NOMO-1 (cell line): Measurements from ENCODE around the gene DUSP9.

Source experiments
- DNase-seq, 2 experiments: peaks; one replicate each; lab custom pipeline; 2025; ENCODE audit not compliant: unreplicated experiment in 2 of 2; lab: John Stamatoyannopoulos, UW

DUSP9 gene

GRCh38 chrX:153621949-153622598 lies 24.9 kb upstream of the DUSP9 start:
- no peak for DNase-seq

GRCh38 chrX:153622661-153623309 lies 24.2 kb upstream of the DUSP9 start:
- DNase-seq, result no peak

GRCh38 chrX:153623310-153624029 lies 23.5 kb upstream of the DUSP9 start:
- DNase-seq, result no peak

DNA sequence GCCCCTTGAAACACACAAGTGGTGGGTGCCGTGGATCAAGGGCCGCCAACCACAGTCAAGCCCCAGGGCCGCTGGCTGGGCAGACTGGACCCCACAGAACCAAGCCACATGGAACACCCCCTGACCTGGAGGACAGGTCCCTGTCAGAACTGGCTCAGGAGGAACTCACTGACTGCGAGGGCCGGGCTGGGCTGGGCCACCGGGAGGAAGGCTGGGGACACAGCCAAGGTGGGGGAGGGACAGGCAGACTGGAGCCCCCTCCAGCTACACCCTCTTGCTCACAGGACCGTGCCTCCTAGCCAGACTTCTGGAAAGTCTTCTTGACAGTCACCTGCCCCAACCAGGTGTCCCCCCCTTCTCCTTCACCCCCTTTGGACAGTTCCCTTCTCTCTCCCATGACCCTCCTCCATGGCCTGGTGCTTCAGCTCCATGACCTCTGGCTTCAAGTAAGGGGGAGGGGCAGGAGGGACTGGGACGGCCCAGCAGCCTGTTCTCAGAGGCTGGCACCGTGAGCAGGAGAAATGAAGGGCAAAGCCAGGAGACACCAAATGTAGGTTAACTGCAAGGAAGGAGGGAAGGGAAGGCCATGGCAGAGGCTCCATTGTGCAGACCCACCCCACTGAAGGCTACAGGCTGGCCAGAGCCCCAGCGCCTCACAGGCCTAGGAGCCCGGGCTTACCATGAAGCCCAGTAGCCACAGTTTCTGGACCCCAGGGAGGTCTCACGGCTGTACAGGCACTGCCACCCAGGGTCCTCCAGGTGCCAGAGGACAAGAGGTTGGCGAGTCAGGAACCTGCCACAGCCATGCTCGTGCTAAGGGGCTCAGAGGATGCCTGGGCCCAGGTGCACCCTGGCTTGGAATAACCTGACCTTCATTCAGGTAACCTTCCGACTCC lies 22.6 kb upstream of the DUSP9 start:
- DNase-seq, result no peak

DNA sequence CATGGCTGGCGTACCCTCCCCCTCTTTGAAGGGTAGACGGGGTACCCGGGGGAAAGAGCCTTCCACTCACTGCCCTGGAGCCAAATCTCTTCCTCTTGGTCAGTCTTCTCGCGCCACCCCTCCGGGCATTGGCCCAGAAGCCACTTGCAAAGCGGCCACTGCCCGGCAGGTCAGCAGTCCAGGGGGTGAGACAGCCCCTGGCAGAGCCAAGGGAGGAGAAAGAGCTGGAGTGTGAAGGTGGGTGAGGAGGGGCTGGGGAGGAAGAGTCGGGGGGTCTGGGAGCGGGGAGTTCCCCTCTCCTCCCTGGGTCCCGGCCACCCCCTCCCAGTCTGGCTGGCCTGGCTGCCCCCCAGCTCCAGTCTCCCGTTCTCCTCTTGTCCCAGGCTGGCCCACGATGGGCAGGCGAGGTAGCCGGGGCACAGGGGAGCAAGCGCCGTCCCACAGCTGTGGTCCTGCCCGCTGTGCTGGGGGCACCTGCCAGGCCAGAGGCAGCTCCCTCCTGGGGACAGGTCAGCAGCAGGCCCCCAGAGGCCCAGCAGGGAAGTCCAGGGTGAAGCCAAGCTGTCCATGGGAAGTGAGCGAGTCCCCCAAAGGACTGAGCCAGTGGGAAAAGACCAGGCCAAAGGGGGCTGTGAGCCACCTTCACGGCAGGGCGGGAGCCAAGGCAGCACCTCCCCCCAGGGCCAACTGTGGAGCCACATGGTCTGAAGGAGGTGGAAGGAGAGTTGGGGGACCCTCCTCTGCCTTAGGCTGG lies 21.6 kb upstream of the DUSP9 start:
- DNase-seq, result no peak

GRCh38 chrX:153626025-153626633 lies 20.9 kb upstream of the DUSP9 start:
- no peak for DNase-seq

DNA sequence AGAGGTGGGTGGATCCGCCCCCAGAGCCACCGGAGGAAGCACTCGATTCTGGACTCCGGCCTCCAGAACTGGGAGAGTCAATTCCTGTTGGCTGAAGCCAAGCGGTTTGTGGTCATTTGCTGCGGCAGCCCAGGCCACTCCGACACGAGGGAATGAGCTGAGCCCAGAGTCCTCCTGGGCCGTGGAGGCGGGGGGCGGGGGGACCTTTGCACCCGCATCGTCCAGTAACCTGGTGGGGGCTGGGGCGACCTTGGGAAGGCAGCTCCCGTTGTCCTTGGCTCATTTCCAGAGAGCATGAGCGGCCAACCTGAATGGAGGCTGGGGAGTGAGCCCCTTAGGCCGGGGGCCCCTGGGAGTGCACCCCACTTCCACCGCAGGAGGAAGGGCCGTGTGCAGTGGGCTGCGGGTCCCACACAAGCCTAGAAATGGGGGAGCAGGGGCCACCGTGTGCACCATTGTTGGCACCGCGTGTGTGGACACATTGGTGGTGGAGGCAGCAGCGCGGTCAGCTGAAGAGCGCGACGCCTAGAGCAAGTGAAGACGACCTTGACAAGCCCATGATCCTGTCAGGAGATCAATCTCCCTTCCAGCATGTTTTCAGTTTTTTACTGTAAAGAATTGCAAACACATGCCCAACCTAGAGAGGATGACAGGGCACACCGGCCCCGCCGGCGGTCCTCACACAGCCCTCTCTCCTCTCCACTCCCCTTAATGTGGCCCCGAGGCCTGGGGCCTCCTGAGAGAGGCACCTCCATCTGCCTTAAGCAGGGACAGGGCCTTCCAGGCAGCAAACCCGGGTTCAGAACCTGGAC lies 19.9 kb upstream of the DUSP9 start:
- no peak for DNase-seq

- no peak for DNase-seq
Observed at GRCh38 chrX:153627675-153628111, 19.3 kb upstream of the DUSP9 start.

DNA sequence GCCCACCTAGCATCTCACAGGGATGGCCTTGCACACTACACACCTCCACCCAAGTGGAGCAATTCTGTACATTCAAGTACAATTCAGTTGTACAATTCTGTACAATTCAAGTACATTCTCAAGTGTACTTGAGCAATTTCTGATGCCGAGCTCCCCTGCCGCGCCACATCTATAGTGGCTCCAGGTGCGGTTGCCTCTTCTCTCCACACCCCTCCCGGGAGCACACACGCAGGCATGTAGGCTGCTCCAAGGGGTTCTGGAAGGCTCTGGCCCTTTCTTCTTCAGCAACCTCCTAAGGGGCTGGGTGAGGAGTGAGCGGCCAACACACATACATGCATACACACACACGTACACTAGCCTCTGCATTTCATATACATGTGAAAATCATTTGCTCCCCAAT lies 18.9 kb upstream of the DUSP9 start:
- DNase-seq, result no peak

DNA sequence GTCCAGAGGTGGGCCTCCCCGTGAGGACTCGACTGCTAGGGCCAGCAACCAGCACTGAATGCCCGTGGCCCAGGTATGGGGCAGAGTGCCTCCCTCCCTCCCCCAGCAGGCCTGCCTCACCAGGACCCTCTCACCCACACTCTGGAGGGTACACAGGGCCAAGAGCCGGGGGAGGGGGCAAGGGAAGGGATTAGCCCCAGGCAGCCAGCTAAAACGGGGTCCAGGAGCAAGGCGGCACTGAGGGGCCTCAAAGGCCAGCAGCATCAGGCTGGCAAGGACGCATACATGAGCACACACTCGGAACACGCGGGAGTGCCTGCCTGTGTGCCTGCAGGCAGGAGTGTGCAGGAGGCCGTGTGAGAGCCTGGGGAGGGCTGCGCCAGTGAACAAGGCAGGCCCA lies 18.3 kb upstream of the DUSP9 start:
- no peak for DNase-seq

DNA sequence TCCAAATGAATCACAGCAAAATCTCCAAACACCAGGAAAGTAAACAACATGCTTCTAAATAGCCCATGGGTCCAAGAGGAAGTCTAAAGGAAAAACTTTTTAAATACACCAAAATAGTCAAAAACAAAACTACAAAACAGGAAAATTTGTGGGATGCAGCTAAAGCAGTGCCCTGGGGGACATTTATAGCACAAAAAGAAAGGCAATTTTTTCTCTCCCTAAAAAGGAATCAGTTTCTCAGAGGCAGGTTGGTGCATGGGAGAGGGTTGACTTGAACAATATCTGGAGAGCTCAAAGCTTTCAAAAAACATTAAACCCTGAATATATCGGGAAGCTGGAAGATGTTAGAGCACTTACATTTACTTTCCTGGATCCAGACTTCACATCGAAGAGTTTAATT lies 15.7 kb upstream of the DUSP9 start:
- DNase-seq, result no peak

GRCh38 chrX:153631907-153632594 lies 15.0 kb upstream of the DUSP9 start:
- DNase-seq, result no peak

DNA sequence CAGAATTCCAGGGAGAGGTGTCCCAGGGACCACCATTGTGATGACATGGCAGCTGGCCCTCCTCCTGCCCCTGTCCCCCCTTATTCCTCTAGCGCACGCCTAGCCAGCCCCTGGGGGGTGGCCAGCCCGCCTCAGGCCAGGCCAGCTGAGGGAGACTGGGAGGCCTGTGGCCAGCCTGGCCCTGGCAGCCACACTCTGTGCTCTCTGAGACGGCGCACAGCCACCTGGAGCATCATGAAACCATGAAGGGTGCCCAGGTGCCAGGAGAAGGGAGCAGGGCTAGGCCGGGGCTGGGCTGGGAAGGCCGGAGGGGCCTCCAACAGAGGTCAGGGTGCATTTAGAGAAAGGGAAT lies 14.4 kb upstream of the DUSP9 start:
- no peak for DNase-seq

DNA sequence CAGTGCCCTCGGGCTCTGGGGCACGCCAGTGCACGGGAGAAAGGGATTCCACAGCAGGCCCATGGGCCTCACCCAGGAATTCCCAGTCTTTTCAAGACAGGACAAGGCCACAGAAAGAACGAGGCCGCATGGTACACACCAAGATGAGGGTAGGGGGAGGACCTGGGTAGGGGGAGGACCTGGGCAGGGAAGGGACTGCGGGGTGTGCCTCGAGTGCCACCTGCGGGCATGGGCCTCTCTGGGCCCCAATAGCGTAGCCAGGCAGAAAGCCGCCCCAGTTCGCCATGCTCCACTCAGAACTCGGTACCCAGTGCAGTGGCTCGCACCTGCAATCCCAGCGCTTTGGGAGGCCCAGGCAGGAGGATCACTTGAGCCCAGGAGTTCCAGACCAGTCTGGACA lies 14.0 kb upstream of the DUSP9 start:
- DNase-seq, result no peak

- no peak for DNase-seq
Observed at GRCh38 chrX:153633607-153634180, 13.3 kb upstream of the DUSP9 start.

- no peak for DNase-seq
Observed at GRCh38 chrX:153634236-153634635, 12.8 kb upstream of the DUSP9 start.

DNA sequence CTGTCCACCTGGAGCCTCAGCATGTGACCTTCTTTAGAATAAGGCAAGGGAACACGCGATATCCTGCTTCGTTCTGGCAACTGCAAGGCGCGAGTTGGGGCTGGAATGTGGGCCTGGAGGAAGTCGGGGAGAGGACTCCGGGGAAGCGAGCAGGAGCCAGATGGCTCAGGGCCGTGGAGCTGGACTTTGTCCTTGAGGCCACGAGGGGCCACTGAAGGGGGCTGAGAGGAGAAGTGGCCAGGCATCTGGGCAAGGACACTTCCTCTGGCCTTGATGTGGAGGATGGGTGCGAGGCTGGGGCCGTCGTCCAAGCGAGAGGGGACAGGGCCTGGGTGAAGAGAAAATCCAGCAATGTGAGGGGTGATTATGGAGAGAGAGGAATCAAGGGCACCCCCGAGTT lies 12.2 kb upstream of the DUSP9 start:
- DNase-seq, result no peak

DNA sequence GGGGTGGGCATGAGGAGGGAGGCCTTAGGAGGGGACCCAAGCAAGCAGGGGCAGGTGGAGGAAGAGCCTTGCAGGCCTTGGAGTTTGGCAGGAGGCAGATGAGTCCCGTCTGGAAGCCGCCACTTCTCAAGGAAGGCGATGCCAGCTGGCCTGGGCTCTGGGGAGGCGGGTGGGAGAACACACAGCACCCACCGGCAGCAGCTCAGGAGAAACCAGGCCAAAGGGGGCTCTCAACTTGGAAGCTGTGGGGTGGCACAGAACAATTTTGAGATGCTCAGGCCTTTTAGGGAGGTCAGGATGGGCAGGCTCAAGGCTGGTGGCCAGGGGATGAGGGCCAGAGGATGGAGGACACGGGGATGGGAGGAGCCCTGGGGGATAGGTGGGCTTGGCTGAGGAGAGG lies 11.6 kb upstream of the DUSP9 start:
- DNase-seq, result no peak
